GM19099 (cell line): ENCODE data around the gene PLEKHA7.

Experiments used
- POLR2A ChIP-seq: IDR thresholded peaks from 3 replicates; pipeline ENCODE4 v1.6.1; 2011; ENCODE audit warnings: low read depth; ENCODE audit not compliant: insufficient read length; ENCODE audit errors: extremely low read depth

The PLEKHA7 gene

DNA sequence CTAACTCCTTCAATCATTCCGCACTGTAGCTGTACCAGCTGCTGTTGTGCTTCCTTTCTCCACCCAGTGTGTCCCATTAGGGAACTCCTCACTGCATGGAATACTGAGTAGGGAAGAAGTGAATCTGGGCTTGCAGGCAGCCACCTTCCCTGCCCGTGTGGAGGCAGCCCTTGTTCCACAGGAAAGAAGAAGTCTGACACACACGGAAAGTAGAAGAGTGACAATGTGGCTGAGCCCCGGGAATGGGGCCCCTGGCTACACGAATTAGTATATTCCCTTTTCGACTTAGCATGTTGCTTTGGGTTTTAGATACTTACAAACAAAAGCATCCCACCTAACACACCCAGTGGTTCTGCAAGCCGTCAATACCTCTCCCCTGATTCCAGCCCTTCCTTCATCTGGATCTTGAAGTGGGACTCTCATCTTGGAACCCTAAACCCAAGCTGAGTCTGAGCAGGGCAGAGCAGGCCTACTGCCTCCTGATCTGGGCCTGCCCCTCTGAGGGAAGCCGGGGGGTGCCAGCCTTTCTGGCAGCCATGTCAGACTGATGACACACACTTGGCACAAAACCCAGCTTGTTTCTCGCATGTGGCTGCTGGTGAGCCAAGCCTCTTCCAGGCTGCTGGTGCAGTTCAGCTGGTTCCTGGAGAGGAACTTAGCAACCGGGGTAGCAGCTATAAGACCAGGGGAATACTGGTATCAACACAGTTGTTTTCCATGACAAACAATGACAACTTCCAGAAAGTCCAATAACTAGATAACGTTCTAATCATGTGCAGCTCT is 204.1 kb downstream of the PLEKHA7 start:
- TF ChIP-seq POLR2A: no peak

DNA sequence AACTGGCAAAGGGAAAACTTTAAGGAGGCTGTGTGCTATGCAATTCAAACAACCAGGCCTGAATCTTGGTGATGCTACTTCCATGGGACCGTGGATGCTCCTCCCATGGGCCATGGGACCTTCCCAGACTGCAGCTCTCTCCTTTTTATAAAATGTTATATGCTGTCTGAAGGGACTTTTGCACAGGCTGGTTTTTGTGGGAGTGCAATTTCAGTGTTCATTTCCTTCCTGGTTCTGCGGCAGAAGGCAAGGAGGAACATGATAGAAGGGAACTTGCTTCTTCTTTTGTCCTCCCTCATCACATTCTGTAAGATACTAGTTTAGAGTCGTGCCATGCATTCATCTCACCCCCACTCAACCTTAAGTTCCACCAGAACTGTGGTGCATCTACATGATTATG is 206.9 kb downstream of the PLEKHA7 start:
- no peak for TF ChIP-seq POLR2A

DNA sequence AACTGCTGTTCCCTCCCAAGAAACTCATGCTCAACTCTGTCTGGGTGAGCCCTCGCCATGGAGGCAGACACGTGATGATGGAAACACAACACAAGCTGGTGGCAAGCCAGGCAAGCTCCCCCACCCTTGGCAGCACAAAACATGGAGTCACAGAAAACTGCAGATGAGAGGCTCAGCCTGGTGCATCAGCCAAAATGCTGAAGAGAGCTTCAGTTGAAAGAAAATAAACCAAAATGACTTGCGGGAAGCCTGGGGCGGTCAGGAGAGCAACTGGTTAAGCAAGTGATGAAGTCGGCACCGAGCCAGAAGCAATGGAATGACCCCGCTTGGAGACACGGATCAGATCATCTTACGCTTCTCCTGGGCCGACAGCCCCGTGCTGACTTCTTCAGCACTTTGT is 207.4 kb downstream of the PLEKHA7 start:
- no peak for TF ChIP-seq POLR2A

DNA sequence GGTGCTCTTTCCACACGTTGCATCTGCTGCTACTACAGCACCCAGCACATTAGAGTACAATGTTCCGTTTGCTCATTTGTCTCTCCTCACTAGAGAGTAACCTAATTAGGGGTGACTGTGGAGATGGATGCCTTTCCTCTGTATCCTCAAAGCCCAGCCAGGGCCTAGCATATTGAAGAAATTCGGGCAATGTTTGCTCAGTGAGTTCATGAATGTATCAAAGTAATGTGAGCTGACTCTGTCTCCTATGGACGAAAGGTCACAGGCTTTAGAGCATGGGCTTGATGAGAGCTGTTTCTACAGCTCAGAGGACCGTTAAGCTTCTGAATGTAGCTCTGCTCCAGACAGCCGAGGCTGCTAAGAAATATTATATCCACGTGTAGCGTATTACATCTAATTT is 208.3 kb downstream of the PLEKHA7 start:
- no peak for TF ChIP-seq POLR2A

DNA sequence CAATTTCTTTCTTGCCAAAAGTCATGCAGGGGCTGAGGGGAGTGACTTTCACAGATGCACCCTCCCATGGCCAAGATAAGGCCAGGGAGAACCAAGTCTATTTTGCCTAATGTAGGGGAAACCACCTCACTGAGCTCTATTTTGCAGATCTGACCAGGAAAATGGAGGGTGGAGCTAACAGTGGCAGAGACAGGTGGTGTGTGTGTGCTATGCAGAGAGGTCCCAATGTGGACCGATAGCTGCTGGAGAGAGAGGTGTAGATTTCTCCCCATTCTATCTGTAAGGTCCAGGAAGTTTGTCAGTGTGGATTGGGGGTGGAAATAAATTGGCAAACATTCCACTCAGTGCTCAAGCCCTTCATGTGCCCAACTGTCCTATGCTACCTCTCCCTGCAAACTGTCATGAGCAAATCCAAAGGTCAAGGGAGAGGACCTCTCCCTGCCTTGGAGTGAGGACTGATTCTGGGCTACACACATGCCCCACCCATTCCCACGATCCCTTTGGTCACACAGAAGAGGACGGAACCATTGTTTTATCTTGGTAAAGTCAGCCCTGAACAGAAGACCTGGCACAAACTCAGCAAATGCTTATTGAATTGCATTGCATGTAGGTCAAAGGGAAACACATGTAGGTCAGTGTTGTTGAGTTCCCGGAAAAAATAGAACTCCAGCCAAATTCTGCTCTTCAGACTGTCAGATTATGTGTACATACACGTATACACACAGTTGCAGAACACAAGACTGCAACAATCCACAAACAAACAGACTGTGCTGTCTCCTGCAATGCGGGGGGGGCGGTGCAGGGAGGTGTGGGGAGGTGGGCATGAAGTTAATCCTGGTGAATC is 209.9 kb downstream of the PLEKHA7 start:
- no peak for TF ChIP-seq POLR2A

DNA sequence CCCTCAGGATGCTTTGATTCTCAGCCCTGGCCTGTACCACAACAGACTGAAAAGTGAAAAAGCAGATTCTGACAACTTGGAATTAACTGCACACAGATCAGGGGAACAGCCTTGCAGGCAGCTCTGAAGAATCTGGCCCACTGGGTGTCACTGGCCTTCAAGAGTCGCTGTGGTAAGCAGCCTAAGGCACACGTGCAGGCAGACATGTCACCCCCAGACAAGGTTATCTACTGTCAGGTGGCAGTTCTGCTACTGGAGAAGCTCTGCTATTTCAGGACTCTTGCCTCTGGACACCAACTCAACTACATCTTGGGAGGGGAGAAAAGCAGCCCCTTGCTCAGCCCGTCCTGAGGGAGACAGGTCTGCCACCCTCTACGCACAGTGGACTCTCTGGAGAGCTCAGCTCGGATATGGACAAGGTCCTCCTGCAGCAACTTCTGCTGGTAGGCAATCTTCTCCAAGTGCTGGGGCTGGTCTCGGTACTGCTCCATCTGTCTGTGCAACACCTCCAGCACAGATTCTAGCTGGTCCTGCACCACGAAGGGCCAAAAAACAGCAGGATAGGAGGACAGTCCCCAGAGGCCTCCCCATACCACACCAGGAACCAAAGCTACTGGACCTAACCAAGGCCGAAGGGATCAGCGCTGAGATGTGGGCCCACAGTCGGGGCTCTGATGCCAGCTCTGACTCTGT is 212.8 kb downstream of the PLEKHA7 start:
- TF ChIP-seq POLR2A: no peak

DNA sequence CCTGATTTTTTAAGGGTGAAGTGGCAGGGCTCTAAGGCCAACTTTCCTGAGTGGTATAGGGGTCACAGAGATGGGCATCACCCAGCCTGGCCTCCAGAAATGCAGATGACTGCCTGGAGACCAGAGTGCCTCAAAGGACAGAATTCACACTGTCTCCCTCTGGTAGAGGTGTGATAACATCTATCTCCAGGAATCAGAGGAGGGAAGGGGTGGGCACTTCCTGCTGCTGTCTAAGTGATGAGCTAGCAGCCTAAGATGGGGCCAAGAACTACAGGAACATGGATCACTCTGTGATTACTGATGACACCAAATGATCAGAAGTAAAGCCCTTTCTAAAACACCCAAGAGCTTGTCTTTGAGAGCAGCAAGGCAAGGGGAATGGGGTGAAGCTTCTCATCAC is 213.8 kb downstream of the PLEKHA7 start:
- TF ChIP-seq POLR2A: no peak

DNA sequence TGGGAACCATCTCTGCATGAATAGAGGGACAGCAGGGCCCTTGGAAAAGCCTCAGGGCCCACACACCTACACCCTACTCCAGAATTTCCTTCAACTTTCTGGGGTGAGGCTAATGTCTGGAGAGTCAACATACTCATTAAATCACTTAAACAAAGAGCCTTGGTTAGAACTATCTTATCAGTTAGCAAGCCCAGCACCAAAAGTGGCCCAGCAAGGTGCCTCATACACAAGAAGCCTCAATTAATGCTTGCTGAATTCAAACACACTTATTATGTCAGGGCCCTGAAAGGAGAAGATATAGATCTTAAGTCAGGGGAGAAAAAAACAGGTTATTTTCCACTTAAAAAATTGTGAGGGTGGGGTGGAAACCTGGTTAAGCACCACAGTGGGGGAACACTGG is 214.3 kb downstream of the PLEKHA7 start:
- TF ChIP-seq POLR2A: no peak

DNA sequence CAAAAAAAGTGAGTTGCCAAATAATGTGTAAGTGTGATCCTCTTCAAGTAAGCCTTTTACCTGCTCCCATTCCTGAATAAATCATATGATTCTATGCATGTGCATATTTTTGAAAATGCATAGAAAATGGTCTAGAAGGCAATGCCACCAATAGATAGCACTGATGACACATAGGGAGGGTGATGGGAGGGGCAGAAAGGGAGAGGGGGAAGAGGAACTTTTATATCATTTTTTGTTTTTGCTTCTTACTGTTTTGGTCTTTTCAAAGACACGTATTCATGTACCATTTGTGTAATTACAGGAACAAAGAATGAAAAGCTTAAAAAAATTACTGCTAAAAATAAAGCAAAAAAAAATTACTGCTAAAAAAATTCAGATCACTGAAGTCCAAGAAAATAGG is 215.0 kb downstream of the PLEKHA7 start:
- no peak for TF ChIP-seq POLR2A

DNA sequence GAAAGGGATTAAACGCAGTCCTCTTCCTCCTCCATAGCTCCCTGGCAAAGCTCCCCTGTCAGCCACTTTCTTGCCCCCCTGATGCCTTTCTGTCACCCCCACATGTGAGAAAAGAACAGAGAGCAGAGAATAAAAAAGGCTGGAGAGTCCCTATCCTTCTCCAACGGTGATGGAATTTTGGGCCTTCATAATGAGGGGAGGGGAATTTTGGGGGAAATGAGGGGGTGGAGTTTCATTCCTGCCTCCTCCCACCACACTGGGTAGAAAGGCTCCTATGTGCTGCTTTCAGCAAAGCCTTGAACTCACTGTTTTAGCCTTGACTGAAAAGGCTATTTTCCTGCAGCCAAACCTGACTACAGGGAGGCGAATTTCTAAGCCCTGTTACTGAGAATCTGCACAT is 216.4 kb downstream of the PLEKHA7 start:
- TF ChIP-seq POLR2A: no peak

DNA sequence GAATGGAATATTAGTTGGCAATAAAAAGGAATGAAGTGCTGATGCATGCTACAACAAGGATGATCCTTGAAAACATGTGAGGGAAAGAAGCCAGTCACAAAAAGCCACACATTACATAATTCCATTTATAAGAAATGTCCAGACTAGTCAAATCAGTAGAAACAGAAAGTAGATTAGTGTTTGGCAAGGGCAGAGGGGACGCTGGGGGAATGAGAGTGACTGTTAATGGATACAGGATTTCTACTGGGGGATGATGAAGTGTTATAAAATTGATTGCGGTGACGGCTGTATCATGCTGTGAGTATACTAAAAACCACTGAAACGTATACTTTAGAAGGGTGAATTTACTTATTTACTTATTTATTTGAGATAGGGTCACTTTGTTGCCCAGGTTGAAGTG is 217.9 kb downstream of the PLEKHA7 start:
- no peak for TF ChIP-seq POLR2A

DNA sequence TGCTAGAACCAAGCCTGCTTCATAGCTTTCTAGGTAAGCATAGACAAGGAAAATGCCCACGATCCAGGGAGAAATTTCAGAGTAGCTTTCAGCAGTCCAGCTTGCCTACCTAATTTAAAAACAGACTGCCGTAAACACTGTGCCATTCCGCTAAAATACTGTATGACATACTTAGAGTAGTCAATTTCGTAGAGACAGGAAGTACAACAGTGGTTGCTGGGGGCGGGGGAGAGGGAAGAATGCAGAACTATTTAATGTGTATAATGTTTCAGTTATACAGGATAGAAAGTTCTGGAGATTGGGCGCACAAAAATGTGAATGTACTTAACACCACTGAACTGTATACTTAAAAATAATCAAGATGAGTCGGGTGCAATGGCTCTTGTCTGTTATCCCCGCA is 219.1 kb downstream of the PLEKHA7 start:
- no peak for TF ChIP-seq POLR2A

DNA sequence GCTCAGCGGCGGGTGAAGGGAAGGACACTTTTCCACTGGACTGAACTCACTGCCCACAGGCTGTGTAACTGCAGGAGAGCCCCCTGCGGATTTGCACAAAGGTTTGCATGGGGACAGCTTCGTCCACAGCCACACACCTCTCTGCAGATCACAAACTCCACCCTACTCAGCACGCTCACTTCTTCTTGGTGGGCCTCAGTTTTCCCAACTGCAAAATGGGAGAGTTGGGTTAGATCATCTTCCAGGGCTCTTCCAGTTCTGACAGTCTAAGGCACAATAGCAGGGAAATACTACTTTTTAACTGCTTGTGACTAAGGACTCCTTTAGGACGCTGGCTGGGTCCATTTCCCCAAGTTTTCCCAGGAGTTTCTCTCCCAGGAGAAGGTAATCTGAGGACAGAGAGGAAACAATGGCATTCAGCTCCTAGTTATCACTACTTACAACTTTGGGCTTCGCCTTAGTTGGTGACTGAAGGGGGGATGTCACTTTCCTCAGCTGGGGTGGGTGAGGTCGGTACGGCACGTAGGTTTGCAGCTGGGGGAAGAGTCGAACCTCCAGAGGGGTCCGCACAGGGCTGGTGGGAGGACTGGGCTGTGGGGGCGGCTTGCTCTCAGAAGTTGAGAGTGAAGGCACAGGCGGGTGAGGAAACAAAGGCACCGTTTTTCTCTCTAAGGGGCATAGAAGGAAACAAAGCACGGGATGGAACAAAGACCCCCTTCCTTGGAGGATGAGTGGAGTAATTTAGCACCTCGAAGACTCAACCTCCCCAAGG is 220.0 kb downstream of the PLEKHA7 start:
- TF ChIP-seq POLR2A: no peak

DNA sequence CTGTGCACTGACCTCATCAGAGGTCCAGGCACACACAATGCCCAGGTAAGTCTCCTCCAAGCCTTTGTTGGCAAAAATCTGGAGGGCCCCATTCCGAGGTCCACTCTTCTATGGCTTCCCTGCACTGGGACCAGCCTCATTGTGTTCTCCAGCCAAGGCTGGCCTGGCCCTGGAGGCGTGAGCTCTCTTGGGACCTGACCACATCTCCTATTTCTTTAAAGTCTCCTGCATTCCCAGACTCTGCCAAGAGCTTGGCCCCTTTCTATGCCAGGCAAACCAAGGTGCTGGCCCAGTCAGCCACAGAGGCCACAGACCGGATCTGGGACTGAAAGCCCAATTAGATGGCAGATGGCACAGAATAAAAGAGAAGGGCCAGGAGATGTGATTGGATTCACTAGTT is 220.7 kb downstream of the PLEKHA7 start:
- no peak for TF ChIP-seq POLR2A

DNA sequence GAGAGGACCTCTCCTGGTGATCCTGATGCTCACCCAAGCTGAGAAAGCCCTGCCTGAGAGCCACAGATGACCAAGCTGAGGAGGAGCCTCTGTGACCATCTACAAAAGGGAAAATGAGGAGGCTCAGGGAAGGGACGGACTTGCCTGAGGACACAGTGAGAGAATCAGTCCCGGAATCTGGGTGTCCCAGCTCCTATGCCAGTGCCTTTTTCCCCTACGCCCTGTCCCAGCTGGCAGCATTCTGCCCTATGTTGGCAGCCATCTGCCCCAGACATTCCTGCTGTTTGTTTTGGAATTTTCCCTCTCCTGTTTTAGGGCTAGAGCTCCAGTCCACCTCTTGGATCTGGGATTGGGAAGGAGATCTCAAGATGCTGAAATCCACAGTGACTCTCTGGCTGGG is 221.2 kb downstream of the PLEKHA7 start:
- no peak for TF ChIP-seq POLR2A

DNA sequence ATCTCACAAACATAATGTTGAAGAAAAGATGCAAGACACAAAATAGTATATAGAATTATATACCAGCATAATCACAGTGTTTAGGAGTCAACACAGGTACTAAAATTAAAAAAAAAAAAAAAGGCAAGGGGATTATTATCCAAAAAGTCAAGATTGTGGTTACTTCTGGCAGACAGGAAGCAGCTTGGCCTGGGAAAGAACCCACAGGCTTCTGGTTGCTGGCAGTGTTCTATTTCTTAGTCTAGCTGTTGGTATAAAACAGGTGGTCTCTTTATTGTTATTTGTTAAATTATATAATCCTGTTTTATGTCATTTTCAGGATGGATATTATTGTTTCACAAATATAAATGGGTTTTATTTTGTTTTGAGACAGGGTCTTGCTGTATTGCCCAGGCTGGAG is 221.8 kb downstream of the PLEKHA7 start:
- TF ChIP-seq POLR2A: no peak
